ENCODE results near the gene MPRIP.
"Not testable (repeated sequence)": the region's sequence is repeated elsewhere in the genome, so short reads cannot be mapped to it uniquely, and the experiment has no call there.

MPRIP gene

DNA sequence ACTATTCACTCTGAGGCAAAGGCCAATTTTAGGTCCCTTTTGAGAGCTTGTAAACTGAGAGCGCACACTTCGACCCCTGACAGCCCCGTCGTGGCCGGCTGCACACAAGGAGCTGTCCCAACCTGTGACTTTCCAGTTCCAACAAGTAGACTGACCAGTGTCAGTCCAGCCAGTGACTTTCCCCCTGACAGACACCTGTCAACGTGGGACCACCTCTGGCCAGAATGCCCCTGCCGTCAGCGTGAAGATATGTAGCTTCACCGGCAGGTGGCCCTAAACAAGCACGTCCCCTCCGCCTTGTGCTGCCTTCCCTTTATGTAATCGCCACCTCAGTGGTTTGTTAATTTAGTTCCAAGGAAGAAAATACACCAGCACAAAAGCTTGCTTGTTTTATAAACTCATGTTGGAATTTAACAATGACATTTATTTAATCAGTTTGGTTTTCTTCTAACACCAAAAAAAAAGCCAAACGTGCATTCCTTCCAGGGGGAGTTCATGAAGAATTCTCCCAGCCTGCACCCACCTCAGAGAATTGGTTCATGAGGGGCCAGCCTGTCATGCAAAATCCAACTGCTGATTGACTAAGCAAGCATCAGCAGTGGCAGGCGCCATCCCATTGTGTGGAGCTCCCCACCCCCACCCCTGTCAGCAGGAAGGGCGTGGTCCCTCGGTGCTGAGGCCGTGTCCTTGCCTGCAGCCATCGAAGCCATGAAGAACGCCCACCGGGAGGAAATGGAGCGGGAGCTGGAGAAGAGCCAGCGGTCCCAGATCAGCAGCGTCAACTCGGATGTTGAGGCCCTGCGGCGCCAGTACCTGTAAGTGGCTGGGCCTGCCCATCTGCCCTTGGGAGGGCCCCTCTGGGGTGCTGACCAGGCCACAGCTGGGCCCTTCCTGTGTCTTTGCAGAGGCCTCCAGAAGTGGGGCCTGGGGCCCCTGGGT lies 130.0 kb downstream of the MPRIP start:
- DNase-seq = no peak

DNA sequence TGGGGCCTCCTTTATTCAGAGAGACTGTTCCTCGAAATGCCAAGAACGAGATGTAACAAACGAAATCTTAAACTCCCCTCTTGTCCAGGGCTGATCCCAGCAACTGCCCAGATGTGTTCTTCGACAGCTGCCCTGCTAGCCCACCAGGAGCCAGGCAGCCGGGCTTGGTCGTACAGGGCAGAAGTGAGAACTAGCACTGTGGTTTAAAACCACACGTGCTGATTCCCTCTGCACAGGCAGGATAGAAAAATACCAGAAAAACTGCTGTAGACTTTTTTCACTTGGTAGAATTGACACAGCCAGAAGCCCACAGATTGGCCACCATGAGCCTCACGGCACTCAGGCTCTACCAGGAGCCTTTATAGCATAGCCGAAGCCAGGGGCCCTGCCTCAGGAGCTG lies 130.7 kb downstream of the MPRIP start:
- no peak for DNase-seq

DNA sequence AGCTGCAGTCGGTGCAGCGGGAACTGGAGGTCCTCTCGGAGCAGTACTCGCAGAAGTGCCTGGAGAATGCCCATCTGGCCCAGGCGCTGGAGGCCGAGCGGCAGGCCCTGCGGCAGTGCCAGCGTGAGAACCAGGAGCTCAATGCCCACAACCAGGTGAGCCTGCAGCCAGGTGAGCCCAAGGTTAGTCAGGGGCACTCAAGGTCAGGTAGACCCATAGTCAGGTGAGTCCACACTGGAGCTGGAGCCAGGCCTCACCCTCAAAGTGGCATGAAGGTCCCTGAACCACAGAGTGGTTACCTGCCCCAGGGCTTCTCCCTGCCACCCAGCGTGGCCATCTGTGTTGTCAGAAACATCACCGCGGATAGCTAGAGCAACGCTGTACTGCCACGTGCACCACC lies 131.7 kb downstream of the MPRIP start:
- no peak for DNase-seq

DNA sequence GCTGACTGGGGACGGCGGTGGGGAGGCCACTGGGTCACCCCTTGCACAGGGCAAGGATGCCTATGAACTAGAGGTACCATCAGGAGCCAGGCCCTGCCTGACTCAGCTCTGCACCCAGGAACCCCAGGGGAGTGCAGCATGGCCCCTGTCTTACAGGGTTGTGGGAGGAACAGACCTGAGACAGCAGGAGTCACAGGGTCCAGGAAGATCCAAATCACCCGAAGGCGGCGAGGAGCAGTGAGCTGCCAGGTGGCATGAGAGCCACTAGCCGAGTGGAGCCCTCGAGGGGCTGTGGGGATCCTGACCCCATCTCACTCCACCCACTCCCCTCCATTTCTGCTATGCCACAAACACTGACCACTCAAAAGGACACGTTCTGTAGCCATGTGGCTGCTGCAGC lies 133.1 kb downstream of the MPRIP start:
- DNase-seq = no peak

DNA sequence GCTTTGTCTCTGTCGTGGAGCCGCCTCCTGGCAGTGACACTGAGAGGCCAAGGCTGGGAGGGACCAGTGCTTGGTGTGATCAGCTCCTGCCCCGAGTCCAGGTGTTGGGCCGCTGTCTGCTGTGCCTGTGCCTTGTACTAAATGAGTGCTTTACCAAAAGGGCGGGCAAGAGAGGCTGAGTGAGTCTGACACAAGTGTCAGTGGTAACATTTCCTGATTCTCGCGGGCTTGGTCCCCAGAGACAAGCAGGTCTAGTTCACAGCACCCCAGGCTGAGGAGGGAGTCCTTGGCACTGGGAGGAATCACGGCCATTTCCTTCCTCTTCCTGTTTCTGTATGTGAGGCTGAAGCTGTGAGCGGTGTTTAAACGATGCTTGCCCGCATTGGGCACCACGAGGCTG lies 133.7 kb downstream of the MPRIP start:
- no peak for DNase-seq

DNA sequence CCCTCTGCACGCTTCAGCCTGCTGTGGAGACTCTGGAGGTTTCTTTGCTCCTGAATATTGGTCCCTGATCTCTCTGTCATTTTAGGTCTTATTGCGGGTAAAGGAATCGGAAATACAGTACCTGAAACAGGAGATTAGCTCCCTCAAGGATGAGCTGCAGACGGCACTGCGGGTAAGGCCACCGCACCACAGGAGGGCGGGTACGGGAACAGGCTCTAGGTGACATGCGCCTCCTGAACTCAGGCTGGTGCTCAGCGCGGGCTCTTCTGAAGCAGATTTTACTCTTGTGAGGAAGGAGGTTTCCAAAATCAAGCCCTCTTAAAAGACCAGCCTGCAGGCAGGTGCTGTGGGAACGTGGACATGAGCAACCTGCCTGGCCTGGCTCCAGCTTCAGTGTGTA lies 134.1 kb downstream of the MPRIP start:
- no peak for DNase-seq

DNA sequence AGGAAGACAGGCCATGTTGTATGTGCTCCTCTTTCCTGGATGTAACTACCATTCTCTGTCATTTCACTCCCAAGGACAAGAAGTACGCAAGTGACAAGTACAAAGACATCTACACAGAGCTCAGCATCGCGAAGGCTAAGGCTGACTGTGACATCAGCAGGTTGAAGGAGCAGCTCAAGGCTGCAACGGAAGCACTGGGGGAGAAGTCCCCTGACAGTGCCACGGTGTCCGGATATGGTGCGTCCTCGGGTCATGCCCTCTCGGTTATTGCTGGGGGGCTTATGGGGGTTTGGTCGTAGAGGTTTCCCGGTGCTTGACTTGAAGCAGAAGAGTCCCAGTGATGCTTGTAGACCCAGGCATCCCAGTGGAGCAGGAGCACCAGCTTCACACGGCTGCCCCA lies 134.9 kb downstream of the MPRIP start:
- no peak for DNase-seq

DNA sequence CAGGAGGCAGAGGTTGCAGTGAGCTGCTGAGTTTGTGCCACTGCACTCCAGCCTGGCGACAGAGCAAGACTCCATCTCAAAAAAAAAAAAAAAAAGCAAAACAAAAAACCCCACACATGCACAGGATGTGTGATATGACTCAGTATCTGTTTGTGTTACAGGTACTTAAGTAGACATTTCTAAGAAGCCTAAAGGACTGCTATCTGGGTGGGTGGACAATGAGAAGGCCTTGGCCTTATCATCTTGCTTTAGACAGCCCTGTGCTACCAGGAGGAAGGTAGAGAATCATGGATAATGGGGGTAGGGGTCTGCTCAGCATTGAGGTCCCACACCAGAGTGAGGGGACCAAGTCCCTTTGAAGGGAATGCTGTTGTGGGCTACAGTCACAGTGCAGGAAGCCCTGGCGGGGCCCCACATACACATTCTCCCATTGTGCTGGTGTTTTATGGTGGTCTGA lies 137.1 kb downstream of the MPRIP start:
- DNase-seq = no peak

DNA sequence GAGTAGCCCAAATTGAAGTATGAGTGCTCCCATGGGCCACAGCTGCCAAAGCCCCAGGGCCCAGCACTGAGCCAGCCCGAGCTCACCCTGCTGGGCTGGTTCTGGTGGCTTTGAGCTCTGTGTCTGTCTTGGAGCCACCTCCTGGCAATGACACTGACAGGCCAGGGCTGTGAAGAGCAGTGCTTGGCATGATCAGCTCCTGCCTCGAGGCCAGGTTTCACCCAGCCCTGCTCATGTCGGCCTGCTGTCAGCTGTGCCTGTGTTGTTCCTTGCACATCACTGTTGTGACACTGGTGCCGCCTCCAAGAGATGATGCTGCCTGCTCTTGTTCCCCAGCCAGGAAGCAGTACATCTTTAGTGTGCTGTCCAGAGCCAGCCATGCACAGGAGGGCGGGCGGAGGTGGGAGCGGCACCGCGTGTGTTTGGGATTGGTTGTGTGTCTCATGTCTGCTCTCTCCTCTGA lies 137.9 kb downstream of the MPRIP start:
- no peak for DNase-seq

DNA sequence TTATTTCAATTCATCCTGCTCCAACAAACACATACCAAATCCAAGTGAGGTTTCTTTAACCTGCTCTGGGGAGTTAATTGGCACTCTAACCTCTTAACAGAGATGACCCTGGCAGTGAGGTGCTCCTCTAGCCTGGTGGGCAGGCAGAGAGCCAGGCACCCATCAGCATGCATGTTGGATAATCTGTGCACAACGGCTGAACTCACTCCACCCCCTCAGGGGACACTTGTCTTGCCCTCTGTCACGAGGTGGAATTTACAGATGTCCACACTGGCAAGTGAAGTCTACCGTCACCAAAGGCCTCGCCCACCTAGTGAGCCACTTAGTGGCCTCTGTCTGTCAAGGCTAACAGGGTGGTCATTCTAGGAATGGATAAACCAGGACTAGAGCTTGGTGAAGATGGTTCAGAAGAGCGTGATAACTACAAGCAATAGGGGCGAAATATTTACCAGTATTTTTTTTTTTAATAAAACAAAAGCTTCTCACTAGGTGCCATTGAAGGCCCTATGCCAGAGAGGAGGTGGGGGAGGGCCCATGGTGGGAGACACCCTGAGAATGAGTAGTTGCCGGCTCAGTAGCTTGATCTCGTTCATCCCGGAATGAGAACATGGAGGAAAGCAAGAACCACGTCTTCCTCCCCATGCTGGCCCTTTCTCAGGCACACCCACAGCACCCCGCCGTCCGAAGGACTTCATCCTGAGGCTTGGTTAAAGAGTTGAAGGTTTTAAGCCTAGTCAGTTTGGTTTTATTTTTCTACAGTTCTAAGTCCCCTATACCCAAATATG lies 138.7 kb downstream of the MPRIP start:
- no peak for DNase-seq

DNA sequence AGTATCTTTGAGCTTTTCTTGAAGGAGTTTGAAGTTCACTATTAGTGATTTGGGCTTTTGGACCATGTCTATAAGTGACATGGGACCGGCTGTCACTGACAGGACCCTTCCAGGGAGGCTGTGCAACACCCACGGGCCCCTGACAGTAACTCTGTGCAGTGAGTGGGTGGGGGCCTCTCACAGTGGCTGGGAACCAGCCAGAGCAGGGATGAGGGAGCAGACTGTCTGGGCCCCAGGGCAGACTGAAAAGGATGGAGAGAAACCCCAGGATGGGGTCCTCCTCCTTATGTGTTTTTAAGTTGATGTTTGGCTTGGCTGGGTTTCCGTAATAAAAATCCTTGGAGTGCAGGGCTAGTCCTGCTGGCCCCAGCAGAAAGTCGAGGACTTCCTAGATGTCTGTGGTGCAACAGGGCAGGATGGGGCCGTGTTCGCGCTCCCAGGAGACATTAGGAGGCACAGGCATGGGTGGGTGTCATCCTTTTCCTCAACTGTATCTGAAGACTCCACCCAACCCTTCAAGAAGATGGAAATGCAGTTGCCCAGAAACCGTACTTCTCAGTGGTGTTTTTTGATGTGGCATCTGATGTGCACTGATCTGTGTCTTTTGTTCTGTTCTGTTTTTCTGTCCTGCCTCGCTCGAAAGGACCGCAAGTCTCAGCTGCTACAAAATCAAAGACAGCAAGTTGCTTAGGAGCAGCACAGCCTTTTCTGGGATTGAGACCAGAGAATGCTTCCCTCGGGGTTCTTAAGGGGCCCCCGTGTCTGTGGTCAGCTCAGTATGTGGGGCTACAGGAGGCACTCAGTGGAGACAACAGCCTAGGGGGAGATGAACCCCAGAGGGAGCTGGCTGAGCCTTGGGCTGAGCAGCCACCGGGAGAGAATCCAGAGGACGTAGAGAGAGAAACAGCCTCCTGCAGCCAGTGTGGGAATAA lies 139.7 kb downstream of the MPRIP start:
- DNase-seq = no peak

DNA sequence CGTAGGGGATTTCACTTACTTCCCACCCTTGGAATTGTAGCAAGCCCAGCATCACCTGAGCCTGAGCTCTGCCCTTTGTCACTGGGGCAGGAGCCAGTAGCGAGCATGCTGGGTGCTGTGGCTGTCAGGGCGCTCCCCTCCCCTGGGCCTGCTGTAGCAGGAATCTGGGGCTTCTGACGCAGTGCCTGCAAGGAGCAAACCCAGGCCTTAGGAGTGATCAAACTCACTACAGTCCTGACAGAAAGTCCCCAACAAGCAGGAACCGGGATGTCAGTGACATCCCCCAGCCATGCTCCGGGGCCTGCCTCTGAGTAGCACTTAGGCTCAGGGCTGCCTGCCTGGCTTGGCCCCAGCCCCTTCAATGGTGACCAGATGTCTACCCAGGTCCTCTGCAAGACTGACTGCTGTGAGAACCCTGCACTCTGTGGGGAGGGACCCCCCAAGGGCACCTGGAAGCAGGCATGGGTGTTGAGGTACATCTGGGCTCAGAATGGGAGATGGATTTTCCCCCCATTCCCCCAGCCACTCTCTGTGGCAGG lies 140.4 kb downstream of the MPRIP start:
- DNase-seq = no peak

DNA sequence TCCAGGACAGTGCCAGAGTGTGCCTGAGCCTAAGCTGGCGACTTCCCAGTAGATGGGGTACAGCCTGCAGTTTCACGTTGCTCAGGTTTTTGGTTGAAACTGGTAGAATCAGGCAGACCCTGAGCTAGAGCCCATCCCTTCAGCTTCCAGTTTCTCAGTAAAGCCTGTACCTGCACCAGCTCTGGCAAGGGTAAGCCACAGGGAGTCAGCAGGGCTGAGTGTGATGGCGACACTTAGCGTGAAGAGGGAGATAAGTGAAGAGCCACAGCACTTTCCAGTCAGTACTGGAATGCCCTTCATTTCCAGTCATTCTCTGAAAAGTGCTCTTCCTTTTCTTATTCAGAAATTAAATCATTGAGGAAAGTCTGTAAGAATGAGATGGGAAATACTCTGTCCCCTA lies 141.5 kb downstream of the MPRIP start:
- no peak for DNase-seq

DNA sequence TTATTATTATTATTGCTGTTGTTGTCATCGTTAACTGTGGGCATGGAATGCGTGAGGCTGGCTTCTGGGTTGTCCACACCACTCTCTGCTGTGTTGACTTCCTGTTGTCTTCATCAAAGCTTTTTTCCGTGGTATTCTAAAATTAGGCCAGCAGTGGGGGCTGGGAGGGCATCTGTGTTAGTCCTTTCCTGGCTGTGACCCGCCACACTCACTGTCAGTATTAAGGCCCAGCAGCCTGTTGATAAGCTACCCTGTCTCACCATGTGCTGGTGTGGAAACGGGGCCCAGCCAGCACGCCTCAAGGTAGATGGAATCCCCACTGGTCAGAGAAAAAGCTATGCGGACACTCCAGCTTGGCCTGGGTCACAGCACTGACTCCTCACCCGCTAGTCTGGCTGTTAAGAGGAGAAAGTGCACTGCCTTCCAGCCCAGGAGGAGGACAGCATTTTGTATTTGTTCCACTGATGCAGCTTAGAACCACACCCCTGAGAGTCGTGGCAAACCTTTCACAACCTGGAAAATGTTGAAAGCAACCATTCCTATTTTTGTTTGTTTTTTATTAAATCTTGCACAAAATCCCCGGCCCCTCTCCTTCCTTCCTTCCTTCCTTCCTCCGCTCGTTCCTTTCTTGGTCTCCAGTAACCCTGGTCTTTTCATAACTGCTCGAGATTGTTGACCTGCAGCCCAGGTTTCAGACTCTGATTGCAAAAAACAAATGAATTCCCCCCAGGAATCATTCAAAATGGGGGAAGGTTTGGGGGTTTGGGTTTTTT lies 142.9 kb downstream of the MPRIP start:
- DNase-seq = not testable (repeated sequence)

DNA sequence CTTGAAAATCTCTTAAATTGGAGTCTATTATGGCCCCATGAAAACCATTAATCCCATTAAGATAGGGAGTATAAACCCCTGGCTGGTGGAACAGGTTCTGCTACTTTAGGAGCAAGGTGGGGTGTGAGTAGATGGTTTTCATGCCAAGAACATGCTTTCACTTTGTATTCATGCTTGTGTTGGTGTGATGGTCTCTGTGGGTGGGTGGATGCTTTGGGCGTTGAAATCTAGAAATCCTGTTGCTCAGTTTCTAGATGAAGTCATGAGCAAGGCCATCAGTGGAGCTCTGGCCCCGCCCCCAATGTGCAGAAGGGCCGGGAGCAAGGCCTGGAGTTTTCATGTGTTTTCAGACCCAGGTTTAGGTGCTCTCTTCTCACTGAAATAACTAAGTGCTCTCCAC lies 143.8 kb downstream of the MPRIP start:
- DNase-seq = no peak

DNA sequence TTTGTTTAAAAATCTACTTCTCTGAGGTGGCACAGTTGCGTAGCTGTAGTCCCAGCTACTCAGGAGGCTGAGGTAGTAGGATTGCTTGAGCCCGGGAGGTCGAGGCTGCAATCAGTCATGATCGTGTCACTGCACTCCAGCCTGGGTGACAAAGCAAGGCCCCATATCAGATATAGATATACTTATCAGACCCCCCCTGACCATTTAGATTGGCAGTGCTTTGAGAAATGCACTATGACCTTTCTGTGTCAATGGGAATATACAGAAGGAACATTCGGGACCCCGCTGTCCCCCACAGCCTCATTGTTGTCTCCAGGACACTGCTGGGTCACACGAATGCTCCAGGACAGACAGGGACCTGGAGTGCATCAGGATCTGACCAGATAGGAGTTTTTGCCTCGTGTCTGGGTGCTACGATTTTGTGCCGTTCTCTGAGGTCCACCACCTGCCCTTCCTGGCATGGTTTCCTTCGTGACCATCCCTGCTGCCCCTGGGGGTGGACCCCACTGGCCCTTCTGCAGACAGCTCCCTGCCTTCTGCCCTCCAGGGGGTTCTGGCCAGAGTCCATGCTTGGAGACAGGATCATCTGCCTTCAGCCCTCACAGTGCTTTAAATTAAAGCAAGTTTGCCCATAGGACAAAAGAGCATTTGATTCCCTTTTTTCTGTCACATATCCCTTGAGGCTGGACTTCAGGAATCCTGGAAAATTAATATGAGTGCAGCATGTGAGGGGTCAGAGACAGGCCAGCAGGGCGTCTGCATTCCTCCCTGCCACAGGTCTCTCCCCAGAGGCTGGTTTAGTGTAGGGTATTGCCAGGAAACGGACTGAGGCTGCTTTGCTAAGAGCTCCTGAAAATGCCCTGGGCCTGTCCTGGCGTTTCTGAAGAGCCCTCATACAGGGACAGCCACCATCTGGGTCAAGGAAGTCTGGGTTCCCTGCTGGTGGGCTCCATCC lies 144.6 kb downstream of the MPRIP start:
- DNase-seq = no peak

DNA sequence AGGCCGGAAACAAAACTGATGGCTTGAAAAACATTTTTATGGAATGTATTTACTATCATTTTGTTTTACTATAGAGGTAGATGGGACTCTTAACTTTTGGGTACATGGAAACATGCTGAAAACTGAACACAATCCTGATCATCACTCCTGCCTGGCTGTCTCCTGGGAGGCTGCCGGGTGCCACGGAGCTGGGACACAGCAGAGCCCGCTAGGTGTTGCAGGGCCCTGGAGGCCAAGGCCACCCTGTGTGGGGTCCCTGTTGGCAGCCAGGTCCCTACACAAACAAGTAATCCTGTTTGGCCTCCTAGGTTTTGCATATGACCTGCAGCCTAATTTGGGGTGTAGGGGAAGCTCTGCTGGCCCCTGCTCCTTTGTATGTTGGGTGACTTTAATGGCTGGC lies 146.3 kb downstream of the MPRIP start:
- no peak for DNase-seq

DNA sequence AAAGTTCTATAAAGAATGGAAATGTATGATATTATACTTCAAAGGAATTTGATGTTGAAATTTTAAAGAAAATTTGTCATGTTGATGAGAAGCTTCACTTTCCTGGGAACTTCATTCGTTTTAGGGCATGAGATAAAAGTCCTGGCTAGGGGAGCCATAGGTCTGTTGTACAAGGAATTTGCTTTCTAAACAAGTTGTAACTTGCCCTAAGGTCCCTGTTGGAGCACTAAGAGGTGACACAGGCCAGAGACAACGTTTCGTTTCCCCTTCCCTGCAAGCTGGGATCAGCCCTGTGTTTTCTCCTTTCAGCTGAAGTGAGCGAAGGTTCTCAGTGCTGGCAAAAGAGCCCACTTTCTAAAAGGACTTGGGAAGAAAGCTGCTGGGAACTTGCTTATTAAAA lies 147.3 kb downstream of the MPRIP start:
- DNase-seq = no peak

DNA sequence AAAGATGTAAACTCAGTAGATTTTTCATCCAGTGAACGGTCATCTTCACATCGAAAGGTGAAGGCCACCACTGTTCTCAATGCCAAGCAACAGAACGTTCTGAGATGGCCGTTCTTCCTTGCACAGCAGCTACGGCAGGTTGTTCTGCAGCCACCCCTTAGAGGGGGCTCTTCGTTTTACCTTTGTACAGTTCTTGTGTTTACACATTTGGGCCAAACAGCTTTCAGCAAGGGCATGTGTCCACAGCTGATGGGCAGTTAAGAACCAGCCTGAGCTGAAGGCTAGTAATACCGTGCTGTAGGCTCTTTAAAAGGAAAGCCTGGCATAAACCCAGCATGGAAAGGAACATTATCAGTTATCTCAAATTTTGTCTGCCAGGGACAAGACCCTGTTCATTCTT lies 147.9 kb downstream of the MPRIP start:
- no peak for DNase-seq

DNA sequence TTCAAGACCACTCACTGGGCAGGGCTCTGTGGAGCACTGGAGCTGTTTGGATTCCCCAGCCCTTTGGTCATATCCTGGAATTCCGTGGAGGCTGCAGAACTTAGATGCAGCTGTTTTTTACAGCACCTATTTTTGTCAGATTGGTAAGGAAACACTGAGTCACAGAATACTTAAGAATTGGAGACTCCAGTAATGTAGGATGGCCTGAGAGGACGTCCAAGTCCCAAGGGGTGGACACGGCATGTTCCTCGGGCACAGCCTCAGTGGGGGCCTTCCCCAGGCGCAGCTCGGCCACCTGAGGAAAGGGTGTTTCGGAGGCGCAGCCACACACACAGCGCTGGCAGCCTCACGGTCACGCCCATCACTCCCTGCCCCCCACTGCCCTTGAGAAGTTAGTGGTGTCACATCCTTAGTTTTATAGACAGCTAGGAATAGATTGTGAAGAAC lies 149.1 kb downstream of the MPRIP start:
- DNase-seq = peak; percentile 85 to 89

Data from SW 1271 (cell line).